ENCODE results near the gene CPLX3.

The CPLX3 gene

GRCh38 chr15:74789741-74790079, 36.7 kb upstream of the CPLX3 start:
- DNase-seq (ENCODE audit: insufficient read length) (no peak), FAIRE-seq (peak; percentile 86)
- TF ChIP-seq POLR2A (IDR thresholded peaks at IDR 0.05; ENCODE audit: low read depth, low read length) (no peak), POLR2AphosphoS5 (IDR thresholded peaks at IDR 0.05; ENCODE audit: low read depth, low read length) (no peak; the same call in 1 of the 2 replicates), TAF1 (IDR thresholded peaks at IDR 0.05; ENCODE audit: borderline replicate concordance, low read depth, low read length) (no peak)

- TF ChIP-seq TAF1 (IDR thresholded peaks at IDR 0.05; ENCODE audit: borderline replicate concordance, low read depth, low read length) (0 out of 2 replicates have a peak, but pooled peaks have one; percentile 26), POLR2A (IDR thresholded peaks at IDR 0.05; ENCODE audit: low read depth, low read length) (no peak), POLR2AphosphoS5 (IDR thresholded peaks at IDR 0.05; ENCODE audit: low read depth, low read length) (peak; percentile 70; the same call in 1 of the 2 replicates)
- FAIRE-seq = peak; percentile 21
Observed at GRCh38 chr15:74790080-74790916, 36.1 kb upstream of the CPLX3 start.

GRCh38 chr15:74791007-74791406, 35.4 kb upstream of the CPLX3 start:
- no peak for TF ChIP-seq POLR2A (IDR thresholded peaks at IDR 0.05; ENCODE audit: low read depth, low read length)
- no peak for TF ChIP-seq TAF1 (IDR thresholded peaks at IDR 0.05; ENCODE audit: borderline replicate concordance, low read depth, low read length)
- no peak for TF ChIP-seq POLR2AphosphoS5 (IDR thresholded peaks at IDR 0.05; ENCODE audit: low read depth, low read length)
- FAIRE-seq (no peak), DNase-seq (ENCODE audit: insufficient read length) (no peak)

More at GRCh38 chr15:74790080-74790916, 36.1 kb upstream of the CPLX3 start:
- DNase-seq (ENCODE audit: insufficient read length) = no peak

GRCh38 chr15:74791667-74792066, 34.8 kb upstream of the CPLX3 start:
- TF ChIP-seq POLR2A (IDR thresholded peaks at IDR 0.05; ENCODE audit: low read depth, low read length) (no peak), POLR2AphosphoS5 (IDR thresholded peaks at IDR 0.05; ENCODE audit: low read depth, low read length) (no peak), TAF1 (IDR thresholded peaks at IDR 0.05; ENCODE audit: borderline replicate concordance, low read depth, low read length) (no peak)
- no peak for FAIRE-seq
- no peak for DNase-seq (ENCODE audit: insufficient read length)

GRCh38 chr15:74792227-74793016, 34.0 kb upstream of the CPLX3 start:
- FAIRE-seq (peak; percentile 60), DNase-seq (ENCODE audit: insufficient read length) (no peak)
- TF ChIP-seq TAF1 (IDR thresholded peaks at IDR 0.05; ENCODE audit: borderline replicate concordance, low read depth, low read length) = no peak
- peak; percentile 43; the same call in 1 of the 2 replicates for TF ChIP-seq POLR2AphosphoS5 (IDR thresholded peaks at IDR 0.05; ENCODE audit: low read depth, low read length)

- FAIRE-seq = peak; percentile 9
- DNase-seq (ENCODE audit: insufficient read length) = no peak
- no peak for TF ChIP-seq POLR2A (IDR thresholded peaks at IDR 0.05; ENCODE audit: low read depth, low read length)
- TF ChIP-seq POLR2AphosphoS5 (IDR thresholded peaks at IDR 0.05; ENCODE audit: low read depth, low read length) = peak; percentile 35; the same call in 1 of the 2 replicates
Observed at GRCh38 chr15:74793135-74794028, 33.0 kb upstream of the CPLX3 start.

- DNase-seq (ENCODE audit: insufficient read length) = no peak
Observed at GRCh38 chr15:74794248-74794969, 32.0 kb upstream of the CPLX3 start.

GRCh38 chr15:74794970-74795349, 31.5 kb upstream of the CPLX3 start:
- TF ChIP-seq TAF1 (IDR thresholded peaks at IDR 0.05; ENCODE audit: borderline replicate concordance, low read depth, low read length) (no peak), POLR2A (IDR thresholded peaks at IDR 0.05; ENCODE audit: low read depth, low read length) (no peak), POLR2AphosphoS5 (IDR thresholded peaks at IDR 0.05; ENCODE audit: low read depth, low read length) (no peak)
- no peak for DNase-seq (ENCODE audit: insufficient read length)
- FAIRE-seq = no peak

More at GRCh38 chr15:74794248-74794969, 32.0 kb upstream of the CPLX3 start:
- no peak for FAIRE-seq
- TF ChIP-seq TAF1 (IDR thresholded peaks at IDR 0.05; ENCODE audit: borderline replicate concordance, low read depth, low read length) (no peak), POLR2A (IDR thresholded peaks at IDR 0.05; ENCODE audit: low read depth, low read length) (0 out of 2 replicates have a peak, but pooled peaks have one; percentile 5)

- DNase-seq (ENCODE audit: insufficient read length) (no peak), FAIRE-seq (no peak)
- TF ChIP-seq POLR2AphosphoS5 (IDR thresholded peaks at IDR 0.05; ENCODE audit: low read depth, low read length) (no peak), TAF1 (IDR thresholded peaks at IDR 0.05; ENCODE audit: borderline replicate concordance, low read depth, low read length) (no peak), POLR2A (IDR thresholded peaks at IDR 0.05; ENCODE audit: low read depth, low read length) (no peak)
Observed at GRCh38 chr15:74795966-74796625, 30.3 kb upstream of the CPLX3 start.

All from GM12892 (cell line).